ENCODE data around the gene THOC2. TPM values are rescaled to one million over a fixed set of nuclear protein-coding genes. Genes with fewer than 3 reads are reported as not detected.

THOC2 gene
- total and polyA plus RNA-seq, 10 of the 15 experiments (the other 5 are each of a cell fraction or from before 2014, with no cell fraction given) = 64.8 to 136 (median 75.1) TPM

GRCh38 chrX:123740006-123740405, 7.2 kb upstream of the THOC2 start:
- ChIA-PET POLR2A (no interaction called here), CTCF (no interaction called here), RAD21 (ENCODE audit: unreplicated experiment) (no interaction called here), SMC1A (ENCODE audit: uncharacterized antibody, unreplicated experiment) (interaction anchor here (1.7 kb wide), 1 partner anchor 13 kb away, joined by 4 read pairs; no protein-coding TSS in a partner anchor)
- BruUV-seq (replicated peaks) = no TSS peak
- Histone ChIP-seq H3K4me2 (ENCODE audit: control insufficient read depth, insufficient read depth) (no peak overlapping the region), H3K9me3 (replicated peaks; ENCODE audit: control insufficient read depth, insufficient read depth, low read length) (no peaks in the 10 kb centered on the region), H3K36me3 (ENCODE audit: control insufficient read depth in 2 of 2, insufficient read depth in 2 of 2, low read length in 1 of 2) (no peaks in the 10 kb centered on the region), H3K27ac (ENCODE audit: control insufficient read depth, insufficient read depth) (no peak overlapping the region), H3K79me2 (ENCODE audit: control insufficient read depth, insufficient read depth, low read length) (no peaks in the 10 kb centered on the region), H3K9ac (ENCODE audit: control insufficient read depth, insufficient read depth, low read length) (no peak overlapping the region), H3K4me1 (ENCODE audit: control insufficient read depth, insufficient read depth, low read length) (no peaks in the 10 kb centered on the region), H2AFZ (ENCODE audit: control insufficient read depth, low read depth, low read length) (no peak overlapping the region), H3K4me3 (no peak overlapping the region), H3K27me3 (replicated peaks in 1 of 2; ENCODE audit: control insufficient read depth in 2 of 2, insufficient read depth in 2 of 2, low read length in 1 of 2) (no peaks in the 10 kb centered on the region; a peak in 1 of 4 replicates), H4K20me1 (ENCODE audit: control insufficient read depth, insufficient read depth) (no peaks in the 10 kb centered on the region)
- DNase-seq (ENCODE audit: low read depth, low spot score) (no peak), ATAC-seq (peak; percentile 39; the same call in 1 of the 3 replicates), FAIRE-seq (peak; percentile 18)
- WGBS (ENCODE audit: insufficient coverage, insufficient replicate concordance, low lambda C conversion rate, missing lambda C conversion rate) = 0% methylated on average over 1 of the region's 1 CpG
- TF ChIP-seq GABPA (IDR thresholded peaks at IDR 0.05; ENCODE audit: low read depth) (no peak), BHLHE40 (IDR thresholded peaks at IDR 0.05; ENCODE audit: borderline replicate concordance in 1 of 2, low read depth in 2 of 2, low read length in 1 of 2) (no peak), RCOR1 (conservative IDR thresholded peaks at IDR 0.05; ENCODE audit: low read depth, low read length) (no peak), ZNF217 (IDR thresholded peaks at IDR 0.05) (no peak), BCLAF1 (IDR thresholded peaks at IDR 0.05) (no peak), PKNOX1 (IDR thresholded peaks at IDR 0.05) (no peak), SPI1 (IDR thresholded peaks at IDR 0.05; ENCODE audit: borderline replicate concordance, insufficient read depth, low read depth, low read length) (no peak), ATF2 (IDR thresholded peaks at IDR 0.05; ENCODE audit: low read length) (no peak), NKRF (conservative IDR thresholded peaks at IDR 0.05) (no peak), BACH1 (IDR thresholded peaks at IDR 0.05; ENCODE audit: borderline replicate concordance) (no peak), ZBED1 (IDR thresholded peaks at IDR 0.05; ENCODE audit: borderline replicate concordance) (no peak), BRCA1 (IDR thresholded peaks at IDR 0.05; ENCODE audit: low read depth, low read length) (no peak), NR2F1 (conservative IDR thresholded peaks at IDR 0.05) (no peak), MXI1 (IDR thresholded peaks at IDR 0.05; ENCODE audit: low read depth, low read length) (no peak), CHD2 (IDR thresholded peaks at IDR 0.05; ENCODE audit: borderline replicate concordance, low read depth, low read length) (no peak), FOS (IDR thresholded peaks at IDR 0.05; ENCODE audit: borderline replicate concordance, extremely low read depth, insufficient read length) (no peak)
- in situ Hi-C loops (cut with MboI) (no loop called here), intact Hi-C loops (cut with micrococcal nuclease; ENCODE audit: unreplicated experiment) (no loop called here)

Measured in GM12878 (cell line).